ENCODE results near the gene UBE2I.
"Not testable (repeated sequence)": the region's sequence is repeated elsewhere in the genome, so short reads cannot be mapped to it uniquely, and the experiment has no call there.

Gene UBE2I

GRCh38 chr16:1314399-1315068, 5.1 kb downstream of the UBE2I start:
- no peak for DNase-seq

- no peak for DNase-seq
Measured at GRCh38 chr16:1315081-1316032, 5.9 kb downstream of the UBE2I start.

- DNase-seq, result no peak
Measured at GRCh38 chr16:1316033-1316405, 6.6 kb downstream of the UBE2I start.

GRCh38 chr16:1317479-1318267, 8.2 kb downstream of the UBE2I start:
- no peak for DNase-seq

GRCh38 chr16:1318268-1318545, 8.8 kb downstream of the UBE2I start:
- no peak for DNase-seq

- no peak for DNase-seq
Measured at GRCh38 chr16:1319041-1319440, 9.6 kb downstream of the UBE2I start.

- no peak for DNase-seq
Measured at GRCh38 chr16:1320097-1320496, 10.7 kb downstream of the UBE2I start.

GRCh38 chr16:1320658-1321240, 11.3 kb downstream of the UBE2I start:
- DNase-seq, result no peak

- DNase-seq, result no peak
Measured at GRCh38 chr16:1322407-1322806, 13.0 kb downstream of the UBE2I start.

- DNase-seq, result no peak
Measured at GRCh38 chr16:1323296-1324239, 14.1 kb downstream of the UBE2I start.

GRCh38 chr16:1324286-1324826, 14.9 kb downstream of the UBE2I start:
- DNase-seq, result no peak

- no peak for DNase-seq
Measured at GRCh38 chr16:1325261-1325660, 15.8 kb downstream of the UBE2I start.

GRCh38 chr16:1325673-1326371, 16.4 kb downstream of the UBE2I start:
- no peak for DNase-seq

GRCh38 chr16:1326391-1326790, 17.0 kb downstream of the UBE2I start:
- no peak for DNase-seq

GRCh38 chr16:1326946-1327618, 17.6 kb downstream of the UBE2I start:
- no peak for DNase-seq

- no peak for DNase-seq
Measured at GRCh38 chr16:1327619-1327947, 18.1 kb downstream of the UBE2I start.

- DNase-seq, result not testable (repeated sequence)
Measured at GRCh38 chr16:1328136-1328535, 18.7 kb downstream of the UBE2I start.

- not testable (repeated sequence) for DNase-seq
Measured at GRCh38 chr16:1328961-1329360, 19.5 kb downstream of the UBE2I start.

GRCh38 chr16:1330260-1330914, 21.0 kb downstream of the UBE2I start:
- peak; percentile 70 for DNase-seq

All from NCI-H82 (cell line).